GM18909 (cell line): ENCODE data around the gene ACOT7.
"Not testable (repeated sequence)": the region's sequence is repeated elsewhere in the genome, so short reads cannot be mapped to it uniquely, and the experiment has no call there.

Source experiments
- ATAC-seq: cut with Tn5 transposase; IDR thresholded peaks from one replicate; pipeline ENCODE4 v1.9.1; 2021; ENCODE audit warnings: mild to moderate bottlenecking; ENCODE audit not compliant: unreplicated experiment, poor library complexity

ACOT7 gene

DNA sequence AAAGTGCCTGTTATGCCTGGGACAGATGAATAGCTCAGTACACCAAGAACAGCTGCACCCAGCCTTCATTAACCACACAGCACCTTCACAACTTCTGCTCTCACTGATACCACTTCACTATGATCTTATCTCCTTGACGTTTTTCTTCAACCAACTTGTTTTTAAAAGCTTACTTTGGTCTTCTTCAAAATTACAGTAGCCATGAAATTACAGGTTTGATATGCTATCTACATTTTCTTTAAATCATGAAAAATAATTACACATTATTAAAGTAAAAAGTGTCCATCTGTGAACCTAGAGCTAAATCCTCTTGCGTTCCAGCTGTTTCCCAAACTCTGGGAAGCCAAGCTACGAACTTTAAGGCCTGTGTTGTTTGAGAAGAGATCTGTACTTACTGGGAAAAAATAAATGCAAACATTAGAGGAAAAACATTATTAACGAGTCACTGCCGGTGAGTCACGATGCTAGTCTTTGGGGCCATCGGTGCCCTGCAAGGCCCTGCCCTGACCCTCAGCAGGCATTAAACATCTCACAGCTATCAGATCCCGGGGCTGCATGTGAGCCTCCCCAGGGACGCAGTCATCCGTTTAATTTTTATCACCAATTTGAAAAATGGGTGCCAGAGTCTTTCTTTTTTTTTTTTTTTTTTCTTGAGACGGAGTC is 76.3 kb downstream of the ACOT7 start:
- no peak for ATAC-seq

DNA sequence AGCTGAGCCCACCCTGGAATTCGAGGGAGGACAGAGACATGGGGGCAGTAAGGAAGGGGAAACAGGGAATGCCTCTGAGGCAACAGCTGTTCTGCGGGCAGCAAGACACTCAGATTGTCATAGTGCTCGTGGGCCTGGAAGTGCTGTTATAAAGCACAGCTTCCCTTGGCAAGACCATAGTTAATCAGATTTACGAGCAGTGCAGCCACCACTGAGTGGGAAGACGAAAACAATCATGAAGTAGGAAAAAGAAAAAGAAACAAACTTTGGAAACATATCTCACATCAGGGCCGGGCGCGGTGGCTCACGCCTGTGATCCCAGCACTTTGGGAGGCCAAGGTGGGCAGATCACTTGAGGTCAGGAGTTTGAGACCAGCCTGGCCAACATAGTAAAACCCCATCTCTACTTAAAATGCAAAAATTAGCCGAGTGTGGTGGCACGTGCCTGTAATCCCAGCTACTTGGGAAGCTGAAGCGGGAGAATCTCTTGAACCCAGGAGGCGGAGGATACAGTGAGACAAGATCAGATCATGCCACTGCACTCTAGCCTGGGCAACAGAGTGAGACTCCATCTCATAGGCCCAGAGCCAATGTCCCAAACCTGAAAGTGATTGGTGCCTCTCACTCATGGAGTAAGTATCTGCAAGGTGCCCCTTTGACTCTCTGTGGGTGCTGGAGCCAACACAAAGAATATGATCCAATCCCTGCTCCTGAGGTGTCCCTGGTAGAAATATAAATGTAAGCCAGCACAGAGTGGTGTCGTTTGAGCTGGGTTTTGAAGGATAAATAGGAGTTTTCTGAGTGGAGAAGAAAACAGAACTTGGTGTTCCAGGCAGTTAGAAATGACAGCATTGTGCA is 77.1 kb downstream of the ACOT7 start:
- ATAC-seq: no peak

DNA sequence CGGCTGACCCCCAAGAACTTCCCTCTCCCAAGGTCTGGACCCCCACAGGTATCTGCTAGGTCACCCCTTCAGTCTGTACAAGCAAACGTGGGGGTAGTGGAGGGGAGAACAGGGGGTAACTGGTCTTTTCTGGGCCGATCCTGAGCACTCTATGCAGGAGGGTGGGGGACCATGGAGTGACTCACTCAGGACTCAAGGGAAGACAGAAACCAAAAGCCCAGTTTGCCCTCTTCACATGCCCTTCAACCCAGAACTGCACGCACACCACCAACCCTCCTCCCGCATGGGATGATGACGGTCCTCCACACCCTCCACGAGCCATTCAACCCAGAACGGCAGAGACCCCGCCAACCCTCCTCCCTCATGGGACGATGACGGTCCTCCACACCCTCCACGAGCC is 79.1 kb downstream of the ACOT7 start:
- ATAC-seq: no peak

DNA sequence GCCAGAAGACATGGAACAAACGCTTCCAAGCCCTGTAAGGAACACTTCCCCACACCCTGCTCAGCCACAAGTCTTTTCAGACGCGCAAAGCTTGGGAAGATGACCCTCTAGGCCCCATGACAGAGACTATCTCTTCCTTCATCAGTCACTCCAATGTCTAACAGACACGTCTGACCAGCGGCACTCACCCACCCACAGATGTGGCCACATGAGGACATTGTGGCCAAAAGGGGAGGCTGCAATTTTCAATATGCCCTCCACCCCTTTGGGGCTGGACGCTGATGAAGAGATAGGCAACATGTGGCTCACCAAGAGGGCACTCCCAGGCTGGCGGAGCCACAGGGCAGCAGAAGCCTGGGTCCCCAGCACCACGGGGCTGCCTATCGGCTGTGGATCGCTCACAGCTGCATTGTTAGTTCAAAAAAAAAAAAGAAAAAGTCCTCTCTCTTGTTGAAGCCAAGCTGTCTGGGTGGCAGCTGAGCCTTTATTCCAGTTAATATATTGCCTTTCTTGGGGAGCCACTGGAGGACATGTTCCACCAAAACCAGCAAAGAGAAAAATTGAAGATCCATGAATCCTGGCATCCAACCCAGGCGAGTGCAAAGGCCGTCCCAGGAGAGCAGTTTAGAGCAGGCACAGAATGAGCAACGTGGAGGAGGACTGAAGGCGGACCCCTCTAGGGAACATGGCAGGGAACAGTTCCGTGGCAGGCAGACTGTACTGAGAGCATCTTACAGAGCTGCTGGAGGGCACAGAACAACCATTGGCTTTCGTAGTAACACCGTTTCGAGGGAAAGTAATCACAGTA is 80.0 kb downstream of the ACOT7 start:
- no peak for ATAC-seq

GRCh38 chr1:6310116-6310848 is 83.3 kb downstream of the ACOT7 start:
- no peak for ATAC-seq

- no peak for ATAC-seq
Observed at GRCh38 chr1:6309564-6309963, 84.0 kb downstream of the ACOT7 start.

GRCh38 chr1:6308449-6308848 is 85.1 kb downstream of the ACOT7 start:
- no peak for ATAC-seq

GRCh38 chr1:6307682-6308081 is 85.9 kb downstream of the ACOT7 start:
- not testable (repeated sequence) for ATAC-seq

- no peak for ATAC-seq
Observed at GRCh38 chr1:6307099-6307498, 86.5 kb downstream of the ACOT7 start.

DNA sequence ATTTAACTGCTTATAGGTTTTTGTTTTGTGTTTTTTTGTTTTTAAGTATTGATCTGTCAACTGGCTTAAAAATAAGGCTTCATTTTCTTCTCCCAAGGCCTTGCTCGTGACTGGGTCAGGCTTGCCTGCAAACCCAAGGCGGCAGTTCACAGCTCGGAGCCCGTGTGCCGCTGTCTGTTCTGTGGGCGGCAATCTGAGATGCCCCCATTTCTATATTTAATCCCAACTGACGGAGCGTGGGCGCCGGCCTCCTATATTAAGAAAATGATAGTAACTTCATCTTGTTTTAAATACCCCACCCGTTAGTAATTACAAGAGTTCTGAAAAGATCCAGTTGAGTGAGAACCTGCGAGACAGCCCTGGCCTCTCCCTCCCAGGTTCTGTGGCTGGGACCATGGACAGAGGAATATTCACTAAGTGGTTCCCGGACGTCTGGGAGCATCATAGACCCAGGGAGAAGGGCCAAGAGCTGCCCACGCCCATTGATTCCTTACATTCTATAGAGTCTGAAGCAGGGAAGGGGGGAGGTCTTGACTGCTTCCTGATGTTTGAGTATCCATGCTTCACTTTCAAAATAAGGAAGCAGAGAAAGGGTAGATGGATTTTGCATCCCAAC is 90.1 kb downstream of the ACOT7 start:
- ATAC-seq: no peak

DNA sequence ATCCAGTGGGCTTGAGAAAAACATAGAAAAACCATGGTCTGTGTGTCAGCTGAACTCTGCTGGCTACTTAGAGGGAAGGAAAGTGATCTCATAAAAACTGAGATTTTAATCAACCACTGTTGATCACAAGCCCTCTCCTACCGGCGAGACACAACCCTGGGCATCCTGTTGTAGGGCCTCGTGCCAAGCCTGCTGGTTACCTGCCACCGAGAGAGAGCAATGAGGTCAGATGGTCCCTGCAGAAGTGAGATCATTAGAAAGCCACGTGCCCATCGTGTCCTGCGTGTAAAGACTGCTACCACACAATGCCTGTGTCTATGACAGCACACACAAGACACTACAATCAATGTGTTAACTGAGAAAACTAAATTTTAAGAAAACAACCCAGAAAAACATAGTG is 91.0 kb downstream of the ACOT7 start:
- ATAC-seq: no peak

DNA sequence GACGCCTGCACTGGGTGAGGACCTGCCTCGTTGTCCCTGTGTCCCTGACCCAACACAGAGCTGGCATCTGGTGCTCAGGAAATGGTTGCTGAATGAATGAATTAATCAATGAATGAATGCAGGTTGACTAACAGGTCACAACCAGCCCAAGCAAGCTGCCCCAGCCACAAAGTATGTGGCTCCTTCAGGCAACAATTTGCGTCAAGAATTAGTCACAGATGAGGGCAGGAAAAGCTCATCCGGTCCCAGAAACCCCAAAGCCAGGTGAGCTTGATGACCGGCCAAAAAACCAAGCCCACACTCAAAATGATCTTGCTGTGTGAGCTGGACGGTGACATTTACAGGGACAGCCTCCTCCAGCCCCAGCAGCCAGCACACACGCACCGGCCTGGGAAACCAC is 92.0 kb downstream of the ACOT7 start:
- no peak for ATAC-seq

- ATAC-seq: no peak
Observed at GRCh38 chr1:6300342-6301048, 93.1 kb downstream of the ACOT7 start.

- no peak for ATAC-seq
Observed at GRCh38 chr1:6299557-6300165, 93.9 kb downstream of the ACOT7 start.

- ATAC-seq: no peak
Observed at GRCh38 chr1:6298940-6299465, 94.6 kb downstream of the ACOT7 start.

DNA sequence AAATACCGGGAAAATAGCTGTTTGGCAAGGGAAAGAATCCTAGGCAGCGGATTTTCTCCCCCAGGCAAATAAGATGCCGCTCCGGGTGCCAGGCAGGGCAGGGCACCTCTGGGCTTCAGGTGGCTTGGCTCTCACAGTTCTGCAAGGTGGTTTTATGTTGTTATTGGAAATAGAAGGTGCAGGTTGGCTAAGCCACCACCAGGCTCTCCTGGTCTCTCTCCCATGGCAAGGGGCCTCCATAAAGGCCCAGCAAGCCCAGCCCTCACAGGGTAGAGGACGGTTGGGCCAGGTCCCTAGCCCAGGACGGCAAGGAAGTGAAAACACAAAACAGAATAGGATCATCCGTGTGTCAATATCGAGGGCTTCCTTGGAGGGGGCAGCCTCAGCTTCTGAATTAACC is 95.0 kb downstream of the ACOT7 start:
- no peak for ATAC-seq

DNA sequence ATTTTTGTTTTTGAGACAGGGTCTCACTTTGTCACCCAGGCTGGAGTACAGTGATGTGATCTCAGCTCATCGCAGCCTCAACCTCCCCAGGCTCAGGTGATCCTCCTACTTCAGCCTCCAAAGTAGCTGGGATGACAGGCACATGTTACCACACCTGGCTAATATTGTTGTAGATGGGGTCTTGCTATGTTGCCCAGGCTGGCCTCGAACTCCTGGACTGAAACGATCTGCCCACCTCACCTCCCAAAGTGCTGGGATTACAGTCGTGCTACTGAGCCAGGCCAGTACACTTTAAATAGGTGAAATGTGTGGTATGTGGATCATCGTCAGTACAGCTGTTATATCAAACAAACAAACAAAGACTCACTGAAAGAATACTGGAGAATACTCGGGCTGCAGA is 97.7 kb downstream of the ACOT7 start:
- ATAC-seq: no peak

DNA sequence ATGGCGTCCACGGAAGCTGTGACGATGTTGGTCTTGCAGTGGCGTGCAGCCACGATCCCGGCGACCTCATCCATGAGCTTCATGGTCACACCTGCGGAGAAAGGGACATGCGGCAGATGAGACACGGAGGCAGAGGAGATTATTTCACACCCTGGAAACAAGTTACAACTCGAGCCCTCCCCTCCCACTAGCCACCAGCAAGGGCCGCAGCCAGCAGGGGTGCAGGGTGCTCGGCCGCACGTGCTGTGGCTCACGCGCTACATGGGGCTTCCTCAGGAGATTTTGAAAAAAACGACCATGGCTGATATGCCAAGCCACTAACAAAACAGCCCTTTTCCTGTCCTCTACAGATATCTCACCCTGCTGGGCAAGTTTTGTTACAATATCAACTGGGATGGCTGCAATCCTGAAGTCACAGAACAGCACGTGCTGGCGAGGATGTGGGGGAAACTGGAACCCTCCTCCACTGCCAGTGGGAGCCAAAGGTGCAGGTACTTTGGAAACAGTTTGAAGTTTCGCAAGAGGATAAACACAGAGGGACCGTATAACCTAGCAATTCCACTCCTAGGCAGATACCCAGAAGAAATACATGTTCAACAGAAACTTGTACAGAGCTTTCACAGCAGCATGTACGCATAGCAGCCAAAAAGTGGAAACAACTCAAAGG is 98.5 kb downstream of the ACOT7 start:
- no peak for ATAC-seq
